Measurements from ENCODE around the gene WDR64. TPM values are rescaled to one million over a fixed set of nuclear protein-coding genes. Genes with fewer than 3 reads are reported as not detected.

Gene WDR64
- polyA plus RNA-seq, 1 donor (not counting 4 experiments of a cell fraction or from before 2014, with no cell fraction given), result not detected

DNA sequence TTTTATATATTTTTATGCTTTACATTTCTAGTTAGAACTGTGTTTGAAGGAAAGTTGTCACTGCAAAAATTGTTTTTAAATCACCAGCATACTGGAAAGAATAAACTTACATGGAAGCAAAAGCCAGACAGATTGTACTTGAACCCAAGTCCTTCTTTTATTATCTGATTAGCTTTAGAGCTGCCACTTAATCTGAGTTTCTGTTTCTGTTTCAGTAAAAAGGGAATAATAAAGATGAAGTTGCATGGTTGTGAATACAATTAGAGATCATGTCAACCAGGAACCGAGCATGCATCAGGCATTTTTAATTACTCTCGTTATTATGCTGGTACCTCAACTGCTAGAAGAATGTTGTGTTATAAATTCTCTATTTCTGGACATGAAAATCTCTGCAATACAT is 119.0 kb downstream of the WDR64 start:
- no peaks in the 10 kb centered on the region for H3K79me2 ChIP-seq (ENCODE audit: control insufficient read depth, insufficient read depth, low read length)
- DNase-seq (ENCODE audit: low read depth, low spot score) (no peak), FAIRE-seq (no peak)
- no peaks in the 10 kb centered on the region for H3K9me3 ChIP-seq (ENCODE audit: control insufficient read depth, low read depth, low read length)
- no peaks in the 10 kb centered on the region for H3K27me3 ChIP-seq (ENCODE audit: control insufficient read depth, extremely low read depth, insufficient read depth, low read length)
- dilution Hi-C loops (cut with MboI; ENCODE audit: extremely low pct_ligation_motif_present, low sequenced_read_pairs), result no loop called here
- H3K27ac ChIP-seq (ENCODE audit: control insufficient read depth, insufficient read depth, low read length), result no peak overlapping the region
- H3K4me2 ChIP-seq (ENCODE audit: control insufficient read depth, extremely low read depth, insufficient read depth, low read depth, low read length), result no peak overlapping the region
- no peaks in the 10 kb centered on the region for H4K20me1 ChIP-seq (ENCODE audit: control insufficient read depth, extremely low read depth, insufficient read depth, low read length)
- no peaks in the 10 kb centered on the region for H3K36me3 ChIP-seq (ENCODE audit: control insufficient read depth in 2 of 2, extremely low read depth in 1 of 2, insufficient read depth in 2 of 2, low read length in 2 of 2)
- TF ChIP-seq, protein P1, sequence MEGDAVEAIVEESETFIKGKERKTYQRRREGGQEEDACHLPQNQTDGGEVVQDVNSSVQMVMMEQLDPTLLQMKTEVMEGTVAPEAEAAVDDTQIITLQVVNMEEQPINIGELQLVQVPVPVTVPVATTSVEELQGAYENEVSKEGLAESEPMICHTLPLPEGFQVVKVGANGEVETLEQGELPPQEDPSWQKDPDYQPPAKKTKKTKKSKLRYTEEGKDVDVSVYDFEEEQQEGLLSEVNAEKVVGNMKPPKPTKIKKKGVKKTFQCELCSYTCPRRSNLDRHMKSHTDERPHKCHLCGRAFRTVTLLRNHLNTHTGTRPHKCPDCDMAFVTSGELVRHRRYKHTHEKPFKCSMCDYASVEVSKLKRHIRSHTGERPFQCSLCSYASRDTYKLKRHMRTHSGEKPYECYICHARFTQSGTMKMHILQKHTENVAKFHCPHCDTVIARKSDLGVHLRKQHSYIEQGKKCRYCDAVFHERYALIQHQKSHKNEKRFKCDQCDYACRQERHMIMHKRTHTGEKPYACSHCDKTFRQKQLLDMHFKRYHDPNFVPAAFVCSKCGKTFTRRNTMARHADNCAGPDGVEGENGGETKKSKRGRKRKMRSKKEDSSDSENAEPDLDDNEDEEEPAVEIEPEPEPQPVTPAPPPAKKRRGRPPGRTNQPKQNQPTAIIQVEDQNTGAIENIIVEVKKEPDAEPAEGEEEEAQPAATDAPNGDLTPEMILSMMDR (optimal IDR thresholded peaks at IDR 0.05 in 1 of 3, IDR thresholded peaks at IDR 0.05 in 1 of 3, conservative IDR thresholded peaks at IDR 0.05 in 1 of 3; ENCODE audit: extremely low read depth in 1 of 3, insufficient read depth in 2 of 3, low read length in 3 of 3), result no peak
- TF ChIP-seq EZH2 (IDR thresholded peaks at IDR 0.05; ENCODE audit: low read length), result no peak
- H2AFZ ChIP-seq (ENCODE audit: control insufficient read depth, low read length), result no peak overlapping the region
- no peak overlapping the region for H3K9ac ChIP-seq (ENCODE audit: control insufficient read depth, extremely low read depth, insufficient read depth, low read length)
- no peaks in the 10 kb centered on the region for H3K4me1 ChIP-seq (ENCODE audit: control insufficient read depth, extremely low read depth, insufficient read depth, low read length)
- no peaks in the 10 kb centered on the region for H3K9me1 ChIP-seq (ENCODE audit: control insufficient read depth, extremely low read depth, insufficient read depth, low read length)
- no peak overlapping the region for H3K4me3 ChIP-seq (ENCODE audit: control insufficient read depth in 2 of 3, extremely low read depth in 1 of 3, insufficient read depth in 2 of 3, low read depth in 1 of 3, low read length in 3 of 3)

DNA sequence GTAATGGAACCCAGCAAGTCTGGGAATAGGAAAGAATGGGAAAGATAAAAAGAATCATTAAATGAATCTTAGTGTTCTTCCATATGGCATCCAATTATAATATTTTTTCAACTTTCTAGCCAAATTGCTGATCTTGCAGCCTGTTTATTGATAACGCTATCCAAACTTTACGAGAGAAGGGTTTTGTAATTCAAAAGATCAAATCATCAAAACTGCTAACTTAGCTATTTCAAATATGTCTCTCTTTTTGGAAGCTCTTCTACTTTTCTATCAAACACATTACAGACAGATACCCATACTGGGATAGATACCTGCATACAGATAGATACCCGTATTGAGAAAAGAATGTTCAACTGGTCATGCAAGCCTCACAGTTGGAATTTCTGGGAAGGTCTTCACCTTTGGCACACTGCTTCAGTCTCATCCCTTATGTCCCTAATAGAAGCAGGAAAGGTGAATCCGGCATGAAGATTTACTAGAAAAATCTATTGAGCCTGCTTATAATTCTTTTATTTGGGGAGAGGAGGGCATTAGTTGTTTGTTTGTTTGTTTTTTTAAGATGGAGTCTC is 120.9 kb downstream of the WDR64 start:
- Histone ChIP-seq H3K36me3 (ENCODE audit: control insufficient read depth in 2 of 2, extremely low read depth in 1 of 2, insufficient read depth in 2 of 2, low read length in 2 of 2) (no peaks in the 10 kb centered on the region), H3K9me3 (ENCODE audit: control insufficient read depth, low read depth, low read length) (no peaks in the 10 kb centered on the region), H3K4me3 (ENCODE audit: control insufficient read depth in 2 of 3, extremely low read depth in 1 of 3, insufficient read depth in 2 of 3, low read depth in 1 of 3, low read length in 3 of 3) (no peak overlapping the region), H3K4me1 (ENCODE audit: control insufficient read depth, extremely low read depth, insufficient read depth, low read length) (no peaks in the 10 kb centered on the region), H2AFZ (ENCODE audit: control insufficient read depth, low read length) (no peak overlapping the region), H3K27ac (ENCODE audit: control insufficient read depth, insufficient read depth, low read length) (no peak overlapping the region), H3K9ac (ENCODE audit: control insufficient read depth, extremely low read depth, insufficient read depth, low read length) (no peak overlapping the region), H3K27me3 (ENCODE audit: control insufficient read depth, extremely low read depth, insufficient read depth, low read length) (no peaks in the 10 kb centered on the region), H3K4me2 (ENCODE audit: control insufficient read depth, extremely low read depth, insufficient read depth, low read depth, low read length) (no peak overlapping the region), H3K79me2 (ENCODE audit: control insufficient read depth, insufficient read depth, low read length) (no peaks in the 10 kb centered on the region), H3K9me1 (ENCODE audit: control insufficient read depth, extremely low read depth, insufficient read depth, low read length) (no peaks in the 10 kb centered on the region), H4K20me1 (ENCODE audit: control insufficient read depth, extremely low read depth, insufficient read depth, low read length) (no peaks in the 10 kb centered on the region)
- dilution Hi-C loops (cut with MboI; ENCODE audit: extremely low pct_ligation_motif_present, low sequenced_read_pairs), result no loop called here
- FAIRE-seq (no peak), DNase-seq (ENCODE audit: low read depth, low spot score) (no peak)
- no peak for TF ChIP-seq EZH2 (IDR thresholded peaks at IDR 0.05; ENCODE audit: low read length)
- TF ChIP-seq, protein P1 (optimal IDR thresholded peaks at IDR 0.05 in 1 of 3, IDR thresholded peaks at IDR 0.05 in 1 of 3, conservative IDR thresholded peaks at IDR 0.05 in 1 of 3; ENCODE audit: extremely low read depth in 1 of 3, insufficient read depth in 2 of 3, low read length in 3 of 3), result no peak
